H1 (cell line): Measurements from ENCODE around the gene CARD18.

Experiments
- CEBPB ChIP-seq: IDR thresholded peaks from 2 replicates; pipeline ENCODE4 v1.6.1; 2012; ENCODE audit warnings: low read depth, low read length
- CTCF ChIP-seq, 3 experiments: IDR thresholded peaks; 1 replicate in 2 of 3; 2 replicates in 1 of 3; pipeline versions ENCODE4 v1.5.1 to v1.6.1; 2011; ENCODE audit warnings: low read length in 3 of 3, mild to moderate bottlenecking in 3 of 3, inconsistent platforms in 2 of 3, low read depth in 1 of 3, moderate library complexity in 1 of 3; ENCODE audit not compliant: insufficient read depth in 1 of 3; ENCODE audit errors: control extremely low read depth in 1 of 3
- EGR1 ChIP-seq: IDR thresholded peaks from 2 replicates; pipeline ENCODE4 v1.6.1; 2011; ENCODE audit warnings: low read depth, low read length, borderline replicate concordance
- EP300 ChIP-seq, 2 experiments: IDR thresholded peaks; 1 replicate in 1 of 2; 2 replicates in 1 of 2; pipeline ENCODE4 v1.6.1; 2011 to 2012; ENCODE audit warnings: low read depth in 2 of 2, low read length in 2 of 2, mild to moderate bottlenecking in 2 of 2, borderline replicate concordance in 1 of 2, inconsistent platforms in 1 of 2, moderate library complexity in 1 of 2
- HDAC2 ChIP-seq, 2 experiments: fragments of 300-600 bp in 1 of 2; sonication (generic) in 1 of 2; IDR thresholded peaks; 2 replicates each; pipeline ENCODE4 v1.6.1; 2011 to 2012; ENCODE audit warnings: low read depth in 2 of 2, low read length in 2 of 2, mild to moderate bottlenecking in 2 of 2, moderate library complexity in 2 of 2, borderline replicate concordance in 1 of 2, inconsistent platforms in 1 of 2
- HDAC6 ChIP-seq: IDR thresholded peaks from one replicate; pipeline ENCODE4 v1.7.1; 2012; ENCODE audit warnings: low read depth, mild to moderate bottlenecking, inconsistent platforms, low read length, moderate library complexity
- JUN ChIP-seq: IDR thresholded peaks from 2 replicates; pipeline ENCODE4 v1.6.1; 2011; ENCODE audit warnings: low read depth, mild to moderate bottlenecking, improper control_type of control experiment, low read length
- POLR2A ChIP-seq, 2 experiments: IDR thresholded peaks; 1 replicate in 1 of 2; 2 replicates in 1 of 2; pipeline ENCODE4 v1.6.1; 2011; ENCODE audit warnings: low read depth in 2 of 2, low read length in 2 of 2, mild to moderate bottlenecking in 2 of 2; ENCODE audit errors: control extremely low read depth in 1 of 2
- RAD21 ChIP-seq, 2 experiments: IDR thresholded peaks in 1 of 2; conservative IDR thresholded peaks in 1 of 2; 2 replicates each; pipeline ENCODE4 v1.6.1; 2011; ENCODE audit warnings: low read depth in 2 of 2, low read length in 2 of 2, improper control_type of control experiment in 1 of 2, inconsistent platforms in 1 of 2, mild to moderate bottlenecking in 1 of 2, moderate library complexity in 1 of 2
- RXRA ChIP-seq: IDR thresholded peaks from 2 replicates; pipeline ENCODE4 v1.6.1; 2011; ENCODE audit warnings: low read depth, mild to moderate bottlenecking, low read length, moderate library complexity; ENCODE audit not compliant: insufficient read depth
- SP4 ChIP-seq: IDR thresholded peaks from 2 replicates; pipeline ENCODE4 v1.6.1; 2012; ENCODE audit warnings: low read length, inconsistent platforms

GRCh38 chr11:105103336-105103735 lies 36.2 kb downstream of the CARD18 start:
- TF ChIP-seq CTCF (IDR thresholded peaks at IDR 0.05; ENCODE audit: control extremely low read depth in 1 of 3, insufficient read depth in 1 of 3, low read depth in 1 of 3, low read length in 3 of 3), result no peak
- no peak for TF ChIP-seq EP300 (IDR thresholded peaks at IDR 0.05; ENCODE audit: borderline replicate concordance in 1 of 2, low read depth in 2 of 2, low read length in 2 of 2)
- no peak for TF ChIP-seq RAD21 (IDR thresholded peaks at IDR 0.05 in 1 of 2, conservative IDR thresholded peaks at IDR 0.05 in 1 of 2; ENCODE audit: low read depth in 2 of 2, low read length in 2 of 2)
- no peak for TF ChIP-seq JUN
- no peak for TF ChIP-seq SP4
- TF ChIP-seq HDAC6, result no peak
- no peak for TF ChIP-seq EGR1
- no peak for TF ChIP-seq POLR2A (IDR thresholded peaks at IDR 0.05; ENCODE audit: control extremely low read depth in 1 of 2, low read depth in 2 of 2, low read length in 2 of 2)
- TF ChIP-seq RXRA, result no peak
- TF ChIP-seq CEBPB, result no peak
- no peak for TF ChIP-seq HDAC2 (IDR thresholded peaks at IDR 0.05; ENCODE audit: borderline replicate concordance in 1 of 2, low read depth in 2 of 2, low read length in 2 of 2)
